Neutrophil (primary cell): ENCODE data around the gene RBFOX2.

Source experiments
- H3K27ac ChIP-seq: fragments of 200-600 bp; sonication (generic); 2 replicates; pipeline ENCODE4 v1.5.1; 2016; ENCODE audit warnings: mild to moderate bottlenecking, moderate library complexity
- H3K27me3 ChIP-seq: fragments of 200-600 bp; sonication (generic); 2 replicates; pipeline ENCODE4 v1.6.0; 2016; ENCODE audit warnings: mild to moderate bottlenecking
- H3K36me3 ChIP-seq: fragments of 200-600 bp; sonication (generic); 2 replicates; pipeline ENCODE4 v1.5.1; 2017
- H3K4me1 ChIP-seq, 2 experiments: fragments of 200-600 bp in 1 of 2; sonication (generic) in 1 of 2; 1 replicate in 1 of 2; 2 replicates in 1 of 2; pipeline versions ENCODE4 v1.5.1 to v1.6.1; 2013 to 2016; ENCODE audit warnings: low read depth in 1 of 2, low read length in 1 of 2, mild to moderate bottlenecking in 1 of 2, moderate library complexity in 1 of 2; ENCODE audit not compliant: control insufficient read depth in 1 of 2, insufficient read depth in 1 of 2
- H3K4me3 ChIP-seq, 2 experiments: fragments of 200-600 bp in 1 of 2; sonication (generic) in 1 of 2; 1 replicate in 1 of 2; 2 replicates in 1 of 2; pipeline ENCODE4 v1.5.1; 2013 to 2016; ENCODE audit warnings: low read depth in 1 of 2, low read length in 1 of 2, mild to moderate bottlenecking in 1 of 2, moderate library complexity in 1 of 2
- H3K9me3 ChIP-seq: fragments of 200-600 bp; sonication (generic); 2 replicates; pipeline ENCODE4 v1.5.1; 2016
- CTCF ChIP-seq: fragments of 200-600 bp; sonication (generic); IDR thresholded peaks from 2 replicates; pipeline ENCODE4 v1.5.1; 2016; ENCODE audit warnings: antibody characterized with exemption

The RBFOX2 gene

GRCh38 chr22:35981900-35982299 lies 46.7 kb downstream of the RBFOX2 start:
- Histone ChIP-seq H3K9me3 (no peaks in the 10 kb centered on the region), H3K4me3 (no peak overlapping the region), H3K27me3 (peaks cover 21% of the 10 kb centered on the region), H3K36me3 (no peaks in the 10 kb centered on the region), H3K4me1 (no peaks in the 10 kb centered on the region), H3K27ac (no peak overlapping the region)
- no peak for TF ChIP-seq CTCF

- TF ChIP-seq CTCF, result no peak
- no peak overlapping the region for H3K27ac ChIP-seq
Measured at GRCh38 chr22:35978889-35979288, 49.7 kb downstream of the RBFOX2 start.

DNA sequence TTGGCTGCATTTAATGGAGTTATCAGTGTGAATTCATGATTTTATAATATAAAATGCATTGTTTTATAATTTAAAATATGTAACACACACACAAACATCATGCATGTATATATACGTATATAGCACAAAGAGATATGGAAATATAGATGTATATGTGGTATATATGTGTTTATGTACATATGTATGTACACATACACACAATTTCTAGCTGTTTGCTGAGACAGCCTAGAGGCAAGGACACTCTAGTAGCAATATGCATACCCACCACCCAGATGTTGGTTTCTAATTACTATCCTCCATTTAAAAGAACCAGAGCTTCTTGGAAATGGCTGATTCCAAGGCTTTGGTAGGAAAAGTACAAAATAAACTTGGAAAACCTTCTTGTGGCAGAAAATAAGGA lies 50.4 kb downstream of the RBFOX2 start:
- Histone ChIP-seq H3K4me3 (no peak overlapping the region), H3K27me3 (peaks cover 14% of the 10 kb centered on the region), H3K36me3 (no peaks in the 10 kb centered on the region), H3K4me1 (no peaks in the 10 kb centered on the region), H3K9me3 (no peaks in the 10 kb centered on the region), H3K27ac (no peak overlapping the region)
- no peak for TF ChIP-seq CTCF

More at GRCh38 chr22:35978889-35979288, 49.7 kb downstream of the RBFOX2 start:
- peaks cover 20% of the 10 kb centered on the region for H3K27me3 ChIP-seq
- H3K36me3 ChIP-seq, result no peaks in the 10 kb centered on the region
- H3K4me3 ChIP-seq, result no peak overlapping the region
- H3K9me3 ChIP-seq, result no peaks in the 10 kb centered on the region
- no peaks in the 10 kb centered on the region for H3K4me1 ChIP-seq

DNA sequence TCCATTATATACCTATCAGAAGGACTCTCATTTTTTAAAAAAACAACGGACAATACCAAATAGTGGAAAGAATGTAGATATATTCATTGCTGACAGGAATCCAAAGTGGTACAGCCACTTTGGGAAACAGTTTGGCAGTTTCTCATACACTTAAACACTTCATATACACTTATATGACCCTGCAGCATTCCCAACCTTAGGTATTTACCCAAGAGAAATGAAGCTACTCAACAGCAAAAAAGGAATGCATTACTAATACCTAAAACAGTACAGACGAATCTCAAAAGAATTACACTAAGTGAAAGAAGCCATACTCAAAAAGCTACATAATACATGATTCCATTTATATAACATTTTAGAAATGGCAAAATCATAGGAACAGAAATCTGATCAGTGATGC lies 51.5 kb downstream of the RBFOX2 start:
- Histone ChIP-seq H3K9me3 (no peaks in the 10 kb centered on the region), H3K27me3 (peaks cover 3% of the 10 kb centered on the region), H3K36me3 (no peaks in the 10 kb centered on the region), H3K4me3 (no peak overlapping the region), H3K27ac (no peak overlapping the region), H3K4me1 (no peaks in the 10 kb centered on the region)
- TF ChIP-seq CTCF, result no peak

- no peaks in the 10 kb centered on the region for H3K4me1 ChIP-seq
- TF ChIP-seq CTCF, result no peak
- H3K4me3 ChIP-seq, result no peak overlapping the region
- H3K27ac ChIP-seq, result no peak overlapping the region
- no peaks in the 10 kb centered on the region for H3K36me3 ChIP-seq
- no peaks in the 10 kb centered on the region for H3K9me3 ChIP-seq
- H3K27me3 ChIP-seq, result no peaks in the 10 kb centered on the region
Measured at GRCh38 chr22:35973388-35973787, 55.2 kb downstream of the RBFOX2 start.

DNA sequence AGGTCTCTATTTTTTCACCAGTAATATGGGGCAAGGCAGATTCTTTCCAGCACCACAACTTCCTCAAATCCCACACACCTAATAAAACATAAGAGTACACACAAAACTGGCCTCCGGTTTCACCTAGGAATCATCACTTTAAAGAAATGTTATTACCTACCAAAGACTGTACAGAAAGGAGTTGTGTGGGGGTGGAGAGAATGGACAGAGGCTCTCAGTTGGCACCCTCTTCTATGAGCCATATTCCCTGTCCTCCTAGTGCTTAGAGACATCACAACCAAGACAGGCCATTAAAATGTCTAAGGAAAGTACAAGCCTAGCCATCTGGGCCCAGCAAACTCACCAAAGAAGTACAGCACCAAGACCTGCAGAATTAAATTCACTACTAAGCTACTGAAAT lies 56.1 kb downstream of the RBFOX2 start:
- H3K9me3 ChIP-seq, result no peaks in the 10 kb centered on the region
- no peaks in the 10 kb centered on the region for H3K4me1 ChIP-seq
- no peaks in the 10 kb centered on the region for H3K27me3 ChIP-seq
- H3K27ac ChIP-seq, result no peak overlapping the region
- H3K36me3 ChIP-seq, result no peaks in the 10 kb centered on the region
- H3K4me3 ChIP-seq, result no peak overlapping the region
- no peak for TF ChIP-seq CTCF
